Activated CD8-positive, alpha-beta memory T cell treated with anti-CD3 and anti-CD28 coated beads for 24 hours (primary cell): ENCODE data around the gene IFNLR1.
"Not testable (repeated sequence)": the region's sequence is repeated elsewhere in the genome, so short reads cannot be mapped to it uniquely, and the experiment has no call there.

Experiments
- DNase-seq: peaks from one replicate; pipeline ENCODE4 v3.0.0-alpha.2; 2020

Gene IFNLR1

DNA sequence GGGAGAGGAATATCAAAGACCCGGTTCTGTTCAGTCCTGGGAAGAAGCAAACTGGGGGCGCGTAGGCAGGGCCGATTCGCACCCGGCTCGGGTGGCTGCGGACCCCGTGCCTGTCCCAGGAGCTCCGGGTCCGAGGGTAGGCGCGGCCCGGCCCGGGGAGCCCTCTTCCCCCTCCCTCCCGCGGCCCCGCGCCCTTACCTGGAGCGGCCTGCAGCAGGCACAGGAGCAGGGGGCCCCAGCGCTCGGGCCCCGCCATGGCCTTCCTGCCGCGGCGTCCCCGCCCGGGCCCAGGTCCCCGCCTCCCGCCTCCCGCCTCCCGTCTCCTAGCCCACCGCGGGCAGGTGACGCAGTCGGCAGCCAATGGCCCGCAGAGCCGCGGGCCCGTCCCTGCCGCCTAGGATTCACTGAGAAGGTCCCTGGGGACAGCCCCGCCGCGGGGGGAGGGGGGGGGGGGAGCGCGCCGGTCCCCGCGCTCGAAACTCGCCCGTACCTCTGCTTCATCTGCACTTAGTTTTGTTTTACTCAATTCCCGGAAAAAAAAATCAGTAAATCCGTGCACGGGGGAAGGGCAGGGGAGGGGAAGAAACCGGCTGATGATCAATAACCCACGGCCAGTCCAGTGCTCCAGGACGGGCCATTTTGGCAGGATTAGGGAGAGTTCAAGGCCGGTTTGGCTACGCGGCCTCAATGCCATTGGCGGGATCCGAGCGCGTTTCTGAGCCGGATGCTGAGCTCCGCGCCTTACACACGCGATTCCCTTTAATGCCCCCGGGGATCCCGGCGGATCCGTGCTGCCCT, at the start of gene IFNLR1:
TSS of gene IFNLR1 (minus strand) at position 297 of the 798 bp plus-strand sequence. CDS start at position 256, 41 bp downstream.
- peak; percentile 87 for DNase-seq

- peak; percentile 63 for DNase-seq
These were observed 49.1 kb upstream of the IFNLR1 start for GRCh38 chr1:24235921-24236788.

DNA sequence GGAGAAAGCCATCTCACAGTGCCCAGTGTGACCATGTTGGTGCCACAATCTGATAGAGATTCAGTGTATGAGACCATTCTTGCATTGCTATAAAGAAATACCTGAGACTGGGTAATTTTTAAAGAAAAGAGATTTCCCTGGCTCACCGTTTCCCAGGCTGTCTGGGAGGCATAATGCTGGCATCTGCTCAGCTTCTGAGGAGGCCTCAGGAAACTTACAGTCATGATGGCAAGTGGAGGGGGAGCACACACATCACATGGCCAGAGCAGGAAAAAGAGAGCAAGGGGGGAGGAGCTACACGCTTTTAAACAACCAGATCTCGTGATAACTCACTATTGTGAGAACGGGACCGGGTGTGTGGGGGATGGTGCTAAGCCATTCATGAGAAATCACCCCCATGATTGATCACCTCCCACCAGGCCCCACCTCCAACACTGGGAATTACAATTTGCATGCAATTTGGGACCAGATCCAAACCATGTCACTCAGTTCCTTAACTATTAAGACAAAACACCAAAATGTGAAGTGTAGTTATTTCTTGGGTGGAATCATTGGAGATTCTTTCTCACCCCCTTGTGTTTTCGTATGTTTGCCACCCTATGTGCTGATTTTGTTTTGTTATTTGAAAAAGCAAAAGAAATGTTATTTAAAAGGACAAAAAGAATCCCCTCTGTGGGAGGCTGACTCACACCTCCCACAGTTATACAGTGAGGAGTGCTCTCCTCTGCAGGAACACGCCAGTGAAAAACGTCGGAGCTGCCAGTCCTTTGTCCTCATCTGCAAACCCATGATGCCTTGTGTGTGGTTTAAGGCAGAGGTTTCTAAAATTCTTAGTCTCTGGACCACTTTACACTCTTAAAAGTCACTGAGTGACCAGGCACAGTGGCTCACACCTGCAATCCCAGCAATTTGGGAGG, 46.9 kb upstream of the IFNLR1 start:
- DNase-seq, result no peak

DNA sequence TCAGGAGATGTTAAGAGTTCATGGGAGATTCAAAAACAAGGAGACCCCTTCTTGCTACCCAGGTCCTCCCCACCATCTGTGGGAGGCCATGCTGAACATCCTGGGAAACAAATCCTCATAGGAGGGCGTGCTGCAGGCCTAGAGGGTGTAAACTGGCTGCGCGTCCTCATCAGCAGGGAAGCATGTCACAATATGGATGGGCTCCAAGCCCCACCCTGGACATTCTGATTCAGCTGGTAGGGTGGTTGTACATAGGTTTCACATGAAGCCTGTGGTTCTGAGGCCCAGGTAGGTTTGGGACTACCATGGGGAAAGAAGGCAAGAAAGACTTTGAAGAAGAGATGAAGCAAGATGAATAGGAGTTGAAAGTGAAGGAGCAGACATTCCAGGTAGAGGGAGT, 44.6 kb upstream of the IFNLR1 start:
- DNase-seq, result no peak

DNA sequence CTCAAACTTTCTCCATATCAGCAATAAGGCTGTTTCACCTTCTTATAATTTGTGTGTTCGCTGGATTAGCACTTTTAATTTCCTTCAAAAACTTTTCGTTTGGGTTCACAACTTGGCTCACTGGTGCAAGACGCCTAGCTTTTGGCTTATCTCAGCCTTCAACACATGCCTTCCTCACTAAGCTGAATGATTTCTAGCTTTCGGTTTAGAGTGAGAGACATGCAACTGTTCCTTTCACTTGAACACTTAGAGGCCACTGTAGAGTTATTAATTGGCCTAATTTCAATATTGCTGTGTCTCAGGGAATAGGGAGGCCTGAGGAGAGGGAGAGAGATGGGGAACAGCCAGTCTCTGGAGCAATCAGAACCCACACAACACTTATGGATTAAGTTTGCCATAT, 41.2 kb upstream of the IFNLR1 start:
- DNase-seq, result no peak

DNA sequence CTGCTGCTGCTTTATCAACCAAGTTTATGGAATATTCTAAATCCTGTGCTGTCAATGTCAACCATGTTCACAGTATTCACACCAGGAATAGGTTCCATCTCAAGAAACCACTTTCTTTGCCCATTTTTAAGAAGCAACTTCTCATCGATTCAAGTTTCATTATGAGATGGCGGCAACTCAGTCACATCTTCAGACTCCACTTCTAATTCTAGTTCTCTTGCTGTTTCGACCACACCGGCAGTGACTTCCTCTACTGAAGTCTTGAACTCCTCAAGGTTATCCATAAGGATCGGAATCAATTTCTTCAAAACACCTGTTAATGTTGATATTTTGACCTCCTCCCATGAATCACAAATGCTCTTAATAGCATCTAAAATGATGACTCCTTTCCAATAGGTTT, 39.7 kb upstream of the IFNLR1 start:
- no peak for DNase-seq

DNA sequence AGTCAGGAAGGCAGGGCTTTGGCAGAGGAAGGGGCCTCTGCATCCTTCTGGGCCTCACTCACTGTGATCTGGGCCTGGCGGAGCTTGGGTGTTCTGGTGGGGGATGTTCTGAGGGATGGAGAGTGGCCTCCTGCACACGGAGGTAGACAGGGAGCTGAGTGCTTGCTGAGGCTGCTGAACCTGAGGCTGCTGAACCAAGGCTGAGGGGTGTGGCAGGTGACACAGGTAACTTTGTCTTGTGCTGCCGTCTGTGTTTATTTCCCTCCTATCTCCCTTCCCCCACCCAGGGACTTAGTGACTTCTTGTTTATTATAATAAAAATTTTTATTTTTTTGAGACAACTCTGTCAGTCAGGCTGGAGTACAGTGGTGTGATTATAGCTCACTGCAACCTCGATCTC, 37.7 kb upstream of the IFNLR1 start:
- no peak for DNase-seq

DNA sequence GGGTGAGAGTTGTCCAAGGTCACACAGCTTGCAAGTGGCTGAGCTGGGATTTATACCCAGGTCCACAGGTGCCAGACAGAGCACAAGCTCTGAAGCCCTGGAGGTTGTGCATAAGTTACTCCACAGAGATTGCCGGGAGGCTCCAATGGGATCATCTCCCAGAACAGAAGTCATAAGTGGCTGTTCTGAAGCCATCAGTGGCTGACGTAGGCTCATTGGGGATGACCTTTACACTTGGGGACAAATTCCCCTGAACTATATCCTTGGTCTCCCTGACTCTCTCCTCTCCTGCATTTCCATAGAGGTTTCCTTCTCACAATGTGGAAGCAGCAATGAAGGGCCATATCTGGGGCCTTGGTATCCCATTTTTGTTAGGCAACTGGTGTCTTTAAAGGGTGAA, 37.0 kb upstream of the IFNLR1 start:
- no peak for DNase-seq

DNA sequence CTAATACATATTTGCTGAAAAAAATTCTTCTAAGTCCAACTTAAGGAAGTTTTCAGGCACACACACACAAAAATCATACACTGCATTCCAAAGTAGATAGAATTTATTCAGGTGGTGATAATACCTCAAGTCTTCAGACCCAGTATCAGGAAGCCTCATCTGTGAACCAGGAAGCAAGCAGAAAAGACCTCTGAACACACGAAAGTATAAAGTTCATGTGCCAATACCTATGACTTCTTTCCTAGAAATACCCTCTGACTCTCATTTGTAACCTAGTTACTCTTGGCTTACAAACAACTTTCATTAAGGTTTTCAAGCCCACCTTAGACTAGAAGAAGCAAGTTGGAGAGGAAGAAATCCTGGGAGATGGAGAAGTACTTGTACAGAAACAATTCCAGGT, 35.7 kb upstream of the IFNLR1 start:
- DNase-seq, result no peak

DNA sequence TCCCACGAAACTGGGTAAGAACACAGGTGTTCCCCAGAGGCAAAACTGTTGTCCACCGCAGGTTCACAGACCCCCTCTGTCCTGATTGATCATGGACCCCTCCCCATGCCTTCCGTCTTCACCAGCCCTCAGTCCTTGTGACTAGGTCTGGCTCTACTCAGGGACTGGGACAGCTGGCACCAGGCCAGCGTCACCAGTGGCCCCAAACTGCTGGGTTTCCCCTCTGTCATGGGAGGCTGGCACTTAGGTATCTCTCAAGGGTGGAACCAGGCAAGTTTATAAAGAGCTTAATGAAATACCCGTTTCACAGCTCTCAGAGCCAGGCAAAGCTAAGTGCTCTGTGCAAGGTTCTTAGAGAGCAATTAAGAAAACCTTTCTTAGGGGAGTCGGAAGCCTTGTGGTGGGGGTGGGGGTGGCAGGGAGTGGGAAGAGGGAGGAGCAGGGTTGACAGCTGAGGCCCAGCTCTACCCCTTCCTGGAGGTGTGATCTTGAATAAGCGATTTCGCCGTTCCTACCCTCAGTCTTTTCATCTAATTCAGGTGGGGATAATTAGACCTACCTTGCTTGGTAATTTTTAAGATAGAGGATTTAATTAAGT, 35.0 kb upstream of the IFNLR1 start:
- no peak for DNase-seq

DNA sequence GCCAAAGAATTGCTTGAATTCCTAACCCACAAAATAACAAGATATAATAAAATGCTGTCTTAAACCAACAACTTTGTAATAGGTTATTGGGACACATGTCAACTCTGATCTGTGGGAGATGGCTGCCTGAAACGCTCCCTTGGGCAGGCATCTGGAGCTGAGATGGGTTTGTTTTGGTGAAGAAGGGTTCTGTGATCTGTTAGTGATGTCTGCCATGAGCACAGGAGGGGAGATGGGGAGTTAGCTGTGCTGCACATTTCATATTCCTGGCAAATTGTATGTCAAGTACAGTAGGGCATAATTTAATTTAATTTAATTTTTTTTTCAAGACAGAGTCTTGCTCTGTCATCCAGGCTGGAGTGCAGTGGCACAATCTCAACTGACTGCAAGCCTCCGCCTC, 34.2 kb upstream of the IFNLR1 start:
- DNase-seq, result no peak

- no peak for DNase-seq
These were observed 29.4 kb upstream of the IFNLR1 start for GRCh38 chr1:24216276-24217074.

- no peak for DNase-seq
These were observed 28.2 kb upstream of the IFNLR1 start for GRCh38 chr1:24215226-24215814.

DNA sequence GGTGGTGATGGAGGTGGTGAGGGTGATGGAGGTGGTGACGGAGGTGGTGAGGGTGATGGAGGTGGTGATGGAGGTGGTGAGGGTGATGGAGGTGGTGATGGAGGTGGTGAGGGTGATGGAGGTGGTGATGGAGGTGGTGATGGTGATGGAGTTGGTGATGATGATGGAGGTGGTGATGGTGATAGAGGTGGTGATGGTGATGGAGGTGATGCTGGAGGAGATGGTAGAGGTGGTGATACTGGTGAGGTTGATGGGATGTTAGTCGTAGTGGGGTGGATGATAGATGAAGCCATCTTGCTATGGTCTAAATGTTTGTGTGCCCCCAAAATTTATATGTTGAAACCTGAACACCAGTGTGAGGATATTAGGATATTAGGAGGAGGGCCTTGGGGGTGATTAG, 25.3 kb upstream of the IFNLR1 start:
- no peak for DNase-seq

DNA sequence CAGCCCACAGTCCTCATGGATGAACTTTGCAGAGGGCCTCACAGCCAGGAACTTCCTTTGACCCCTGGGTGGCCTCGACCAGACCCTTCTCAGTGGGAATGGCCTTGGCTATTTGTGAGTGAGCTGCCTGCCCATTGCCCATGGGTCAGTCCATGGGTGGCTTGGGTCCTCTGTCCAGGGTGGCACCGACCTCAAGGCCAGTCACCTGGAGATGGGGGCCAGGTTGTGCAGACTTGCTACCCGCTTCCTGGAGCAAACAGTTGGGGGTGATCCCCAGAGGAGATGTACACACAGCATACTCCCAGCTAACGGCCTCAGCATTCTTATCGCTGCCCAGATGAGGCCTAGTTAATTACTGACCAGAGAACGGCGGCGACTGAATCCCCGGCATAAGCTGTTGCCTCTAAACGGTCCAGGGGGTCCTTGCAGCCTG, 23.1 kb upstream of the IFNLR1 start:
- DNase-seq, result no peak

- DNase-seq, result no peak
These were observed 22.0 kb upstream of the IFNLR1 start for GRCh38 chr1:24209097-24209496.

- DNase-seq, result no peak
These were observed 20.6 kb upstream of the IFNLR1 start for GRCh38 chr1:24207709-24208108.

- DNase-seq, result not testable (repeated sequence)
These were observed 20.3 kb upstream of the IFNLR1 start for GRCh38 chr1:24207395-24207687.

GRCh38 chr1:24206516-24207394, 19.7 kb upstream of the IFNLR1 start:
- DNase-seq, result no peak

DNA sequence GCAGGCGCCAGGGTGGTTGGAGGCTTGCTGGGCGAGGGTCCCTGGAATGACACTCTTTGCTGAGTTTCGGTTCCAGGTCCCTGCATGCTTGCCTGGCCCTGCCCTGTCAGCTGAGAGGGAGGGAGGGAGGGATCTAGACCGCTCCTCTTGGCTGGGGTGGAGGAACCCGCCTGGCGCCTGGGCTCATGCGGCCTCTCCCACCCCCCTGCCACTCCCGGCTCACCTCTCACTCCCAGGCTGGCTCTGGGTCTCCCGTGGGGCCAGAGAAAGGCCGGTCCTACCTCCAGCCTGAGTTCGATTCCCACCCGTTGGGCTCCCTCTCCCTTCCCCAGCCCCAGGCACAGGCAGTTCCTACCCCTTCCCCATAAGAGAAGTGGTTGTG, 19.0 kb upstream of the IFNLR1 start:
- no peak for DNase-seq
